Endothelial cell (in vitro differentiated cells): Measurements from ENCODE around the gene RABEP1. TPM values are rescaled to one million over a fixed set of nuclear protein-coding genes. Genes with fewer than 3 reads are reported as not detected.

Experiments
- DNase-seq: peaks from one replicate; pipeline ENCODE4 v3.0.0; 2021; ENCODE audit warnings: low spot score
- H3K27ac Mint-ChIP-seq: one replicate; pipeline ENCODE4 v1.8.0; 2021; ENCODE audit warnings: mixed read lengths, inconsistent platforms; ENCODE audit not compliant: unreplicated experiment
- H3K27me3 Mint-ChIP-seq: one replicate; pipeline ENCODE4 v1.8.0; 2021; ENCODE audit warnings: mild to moderate bottlenecking, moderate library complexity, mixed read lengths, inconsistent platforms; ENCODE audit not compliant: unreplicated experiment
- H3K36me3 Mint-ChIP-seq: one replicate; pipeline ENCODE4 v1.8.0; 2021; ENCODE audit warnings: mild to moderate bottlenecking, low read depth, mixed read lengths, inconsistent platforms; ENCODE audit not compliant: unreplicated experiment
- H3K4me1 Mint-ChIP-seq: one replicate; pipeline ENCODE4 v1.8.0; 2021; ENCODE audit warnings: mild to moderate bottlenecking, mixed read lengths, inconsistent platforms; ENCODE audit not compliant: unreplicated experiment
- H3K4me3 Mint-ChIP-seq: one replicate; pipeline ENCODE4 v1.8.0; 2021; ENCODE audit warnings: mild to moderate bottlenecking, mixed read lengths, inconsistent platforms; ENCODE audit not compliant: unreplicated experiment
- H3K9me3 Mint-ChIP-seq: one replicate; pipeline ENCODE4 v1.8.0; 2021; ENCODE audit warnings: mixed read lengths, inconsistent platforms; ENCODE audit not compliant: unreplicated experiment
- CTCF ChIP-seq: fragments of 200-600 bp; sonication (generic); IDR thresholded peaks from one replicate; pipeline ENCODE4 v1.5.0; 2021; ENCODE audit warnings: antibody characterized with exemption; ENCODE audit not compliant: unreplicated experiment
- total RNA-seq: library from RNA; stranded (reverse); fragmentation: NEBNext Ultra II Directional; extraction: Animal tissue kit (Norgen Biotek cat#: 25700); gene quantifications from one replicate; pipeline ENCODE4 v1.2.1, GENCODE V29; 2021; ENCODE audit not compliant: unreplicated experiment

RABEP1 gene
- total RNA-seq, 1 donor from 2014 or later: 64.8 TPM

- Mint-ChIP-seq H3K27me3 (no peaks in the 10 kb centered on the region), H3K4me1 (no peaks in the 10 kb centered on the region), H3K4me3 (no peak overlapping the region), H3K9me3 (no peaks in the 10 kb centered on the region), H3K27ac (no peak overlapping the region), H3K36me3 (no peaks in the 10 kb centered on the region)
- TF ChIP-seq CTCF: no peak
- no peak for DNase-seq
Observed at GRCh38 chr17:5262416-5262991, 19.6 kb upstream of the RABEP1 start.

- Mint-ChIP-seq H3K4me1 (no peaks in the 10 kb centered on the region), H3K27me3 (no peaks in the 10 kb centered on the region), H3K36me3 (no peaks in the 10 kb centered on the region), H3K9me3 (no peaks in the 10 kb centered on the region), H3K4me3 (no peak overlapping the region), H3K27ac (no peak overlapping the region)
- no peak for TF ChIP-seq CTCF
- DNase-seq: no peak
Observed at GRCh38 chr17:5263441-5263840, 18.6 kb upstream of the RABEP1 start.

- no peaks in the 10 kb centered on the region for H3K4me1 Mint-ChIP-seq
- no peak for TF ChIP-seq CTCF
- peaks cover 1% of the 10 kb centered on the region for H3K27me3 Mint-ChIP-seq
- no peaks in the 10 kb centered on the region for H3K36me3 Mint-ChIP-seq
- no peak for DNase-seq
- H3K27ac Mint-ChIP-seq: no peak overlapping the region
- no peaks in the 10 kb centered on the region for H3K9me3 Mint-ChIP-seq
- no peak overlapping the region for H3K4me3 Mint-ChIP-seq
Observed at GRCh38 chr17:5264893-5265292, 17.2 kb upstream of the RABEP1 start.

- no peak overlapping the region for H3K4me3 Mint-ChIP-seq
- H3K27ac Mint-ChIP-seq: no peak overlapping the region
- no peaks in the 10 kb centered on the region for H3K36me3 Mint-ChIP-seq
- no peaks in the 10 kb centered on the region for H3K4me1 Mint-ChIP-seq
- DNase-seq: no peak
- peaks cover 1% of the 10 kb centered on the region for H3K27me3 Mint-ChIP-seq
- TF ChIP-seq CTCF: no peak
- H3K9me3 Mint-ChIP-seq: no peaks in the 10 kb centered on the region
Observed at GRCh38 chr17:5269241-5269960, 12.7 kb upstream of the RABEP1 start.

GRCh38 chr17:5272322-5272721 is 9.8 kb upstream of the RABEP1 start:
- DNase-seq: no peak
- H3K27me3 Mint-ChIP-seq: peaks cover 1% of the 10 kb centered on the region
- TF ChIP-seq CTCF: no peak

More at GRCh38 chr17:5272322-5272721, 9.8 kb upstream of the RABEP1 start:
- H3K4me1 Mint-ChIP-seq: no peaks in the 10 kb centered on the region
- H3K9me3 Mint-ChIP-seq: no peaks in the 10 kb centered on the region
- H3K36me3 Mint-ChIP-seq: no peaks in the 10 kb centered on the region
- H3K4me3 Mint-ChIP-seq: no peak overlapping the region
- peak overlapping the region; percentile 53 for H3K27ac Mint-ChIP-seq
